H1 (cell line): ENCODE results near the gene SEMA7A. TPM values are rescaled to one million over a fixed set of nuclear protein-coding genes. Genes with fewer than 3 reads are reported as not detected.

Experiments used
- CTCF ChIA-PET: fragments of 300-600 bp; sonication (Branson Sonifier 250); formaldehyde crosslinking; loops from one replicate; lab custom pipeline; 2021; ENCODE audit not compliant: partially characterized antibody; lab: Charles Lee
- POLR2A ChIA-PET: fragments of 300-600 bp; sonication (Branson Sonifier 250); formaldehyde crosslinking; loops from one replicate; lab custom pipeline; 2021; ENCODE audit warnings: inconsistent platforms; ENCODE audit not compliant: partially characterized antibody; lab: Charles Lee
- DNase-seq, 2 experiments: peaks; one replicate each; pipeline versions ENCODE4 v3.0.0 to v3.0.0-alpha.2; 2010 to 2022; ENCODE audit warnings: low spot score in 2 of 2, low read depth in 1 of 2, mixed read lengths in 1 of 2
- FAIRE-seq: peaks from 2 replicates; lab custom pipeline; 2011; peaks lifted over from hg19 to GRCh38; lab: Jason Lieb, UNC
- H2AFZ ChIP-seq: 2 replicates; pipeline ENCODE4 v1.8.1; 2012; ENCODE audit warnings: low read length, inconsistent platforms
- H2AK5ac ChIP-seq: 2 replicates; pipeline ENCODE4 v1.6.1; 2013; ENCODE audit warnings: low read depth, low read length
- H2BK120ac ChIP-seq: replicated peaks from 2 replicates; pipeline ENCODE3; 2013; ENCODE audit warnings: low read depth, low read length, inconsistent platforms
- H2BK12ac ChIP-seq: 2 replicates; pipeline ENCODE4 v1.6.1; 2013; ENCODE audit warnings: low read depth, low read length
- H2BK15ac ChIP-seq: 2 replicates; pipeline ENCODE4 v1.6.1; 2013; ENCODE audit warnings: low read length
- H2BK20ac ChIP-seq: 2 replicates; pipeline ENCODE4 v1.6.1; 2013; ENCODE audit warnings: low read length
- H2BK5ac ChIP-seq: 2 replicates; pipeline ENCODE4 v1.6.1; 2013; ENCODE audit warnings: low read depth, low read length
- H3K14ac ChIP-seq: 2 replicates; pipeline ENCODE4 v1.6.1; 2013; ENCODE audit warnings: inconsistent platforms; ENCODE audit not compliant: insufficient read length
- H3K18ac ChIP-seq: 2 replicates; pipeline ENCODE4 v1.6.1; 2013; ENCODE audit warnings: low read length; ENCODE audit errors: extremely low read depth
- H3K23ac ChIP-seq: 2 replicates; pipeline ENCODE4 v1.6.1; 2013; ENCODE audit warnings: inconsistent platforms; ENCODE audit not compliant: insufficient read length
- H3K23me2 ChIP-seq: 2 replicates; pipeline ENCODE4 v1.6.1; 2013; ENCODE audit warnings: low read depth, low read length
- H3K27ac ChIP-seq: 2 replicates; pipeline ENCODE4 v1.6.1; 2011; ENCODE audit warnings: low read depth, low read length, inconsistent platforms
- H3K27me3 ChIP-seq, 4 experiments: replicated peaks in 1 of 4; 1 replicate in 1 of 4; 2 replicates in 3 of 4; pipeline versions ENCODE4 v1.6.1 to v1.8.1; 2011 to 2013; ENCODE audit warnings: low read length in 3 of 4, mild to moderate bottlenecking in 3 of 4, inconsistent platforms in 2 of 4, mixed read lengths in 2 of 4, moderate library complexity in 1 of 4; ENCODE audit not compliant: control insufficient read depth in 3 of 4, insufficient read depth in 3 of 4; ENCODE audit errors: extremely low read depth in 1 of 4
- H3K36me3 ChIP-seq, 4 experiments: 2 replicates each; pipeline versions ENCODE4 v1.6.1 to v1.8.1; 2011 to 2013; ENCODE audit warnings: mild to moderate bottlenecking in 4 of 4, low read length in 3 of 4, moderate library complexity in 2 of 4, control low read depth in 1 of 4, inconsistent platforms in 1 of 4; ENCODE audit not compliant: insufficient read depth in 4 of 4, control insufficient read depth in 2 of 4
- H3K4ac ChIP-seq: replicated peaks from 2 replicates; pipeline ENCODE3; 2013; ENCODE audit warnings: low read length, low read depth, mixed read lengths, inconsistent platforms; ENCODE audit not compliant: insufficient read length
- H3K4me1 ChIP-seq, 4 experiments: replicated peaks in 1 of 4; 1 replicate in 1 of 4; 2 replicates in 3 of 4; pipeline versions ENCODE4 v1.6.1 to v1.8.1; 2011 to 2013; ENCODE audit warnings: low read length in 3 of 4, inconsistent platforms in 2 of 4, mixed read lengths in 1 of 4; ENCODE audit not compliant: insufficient read depth in 4 of 4, control insufficient read depth in 3 of 4
- H3K4me2 ChIP-seq, 2 experiments: 2 replicates each; pipeline versions ENCODE4 v1.6.1 to v1.8.1; 2011 to 2013; ENCODE audit warnings: low read depth in 2 of 2, low read length in 2 of 2, control low read depth in 1 of 2, inconsistent platforms in 1 of 2, mild to moderate bottlenecking in 1 of 2; ENCODE audit not compliant: insufficient read depth in 1 of 2
- H3K4me3 ChIP-seq, 4 experiments: fragments of 200-600, 300-600 bp in 1 of 4; sonication (generic), shearing (Covaris generic), sonication (Bioruptor Twin) in 1 of 4; 2 replicates each; pipeline versions ENCODE4 v1.5.1 to v1.8.1; 2011 to 2016; ENCODE audit warnings: low read length in 4 of 4, low read depth in 3 of 4, control low read depth in 2 of 4, inconsistent platforms in 2 of 4, mild to moderate bottlenecking in 2 of 4, mixed read lengths in 1 of 4, moderate library complexity in 1 of 4; ENCODE audit not compliant: insufficient read depth in 2 of 4; ENCODE audit errors: extremely low read depth in 1 of 4
- H3K56ac ChIP-seq: replicated peaks from 2 replicates; pipeline ENCODE3; 2013; ENCODE audit warnings: low read depth, mild to moderate bottlenecking, mixed read lengths, low read length, inconsistent platforms; ENCODE audit not compliant: insufficient read length
- H3K79me1 ChIP-seq: 2 replicates; pipeline ENCODE4 v1.6.1; 2013; ENCODE audit warnings: low read depth, low read length, control low read depth
- H3K79me2 ChIP-seq, 2 experiments: 2 replicates each; pipeline versions ENCODE4 v1.6.1 to v1.8.1; 2012 to 2013; ENCODE audit warnings: low read length in 2 of 2, mild to moderate bottlenecking in 2 of 2, inconsistent platforms in 1 of 2; ENCODE audit not compliant: insufficient read depth in 2 of 2, control insufficient read depth in 1 of 2
- H3K9ac ChIP-seq, 4 experiments: replicated peaks in 1 of 4; 1 replicate in 1 of 4; 2 replicates in 3 of 4; pipeline versions ENCODE4 v1.6.1 to v1.8.1; 2011 to 2013; ENCODE audit warnings: low read depth in 3 of 4, low read length in 3 of 4, control low read depth in 2 of 4, mild to moderate bottlenecking in 2 of 4, moderate library complexity in 2 of 4, inconsistent platforms in 1 of 4; ENCODE audit errors: extremely low read depth in 1 of 4
- H3K9me3 ChIP-seq, 2 experiments: 2 replicates each; pipeline versions ENCODE4 v1.6.1 to v1.8.1; 2012 to 2013; ENCODE audit warnings: mild to moderate bottlenecking in 2 of 2, moderate library complexity in 2 of 2, control low read depth in 1 of 2, inconsistent platforms in 1 of 2, low read depth in 1 of 2, low read length in 1 of 2, mixed read lengths in 1 of 2; ENCODE audit not compliant: insufficient read depth in 2 of 2
- H4K20me1 ChIP-seq, 2 experiments: replicated peaks in 1 of 2; 2 replicates each; pipeline versions ENCODE3 to v1.8.1; 2011 to 2013; ENCODE audit warnings: inconsistent platforms in 2 of 2, low read length in 2 of 2, mild to moderate bottlenecking in 1 of 2; ENCODE audit not compliant: insufficient read depth in 2 of 2, control insufficient read depth in 1 of 2
- H4K5ac ChIP-seq: 2 replicates; pipeline ENCODE4 v1.6.1; 2013; ENCODE audit warnings: low read length, low read depth, mixed read lengths, inconsistent platforms; ENCODE audit not compliant: insufficient read length
- H4K8ac ChIP-seq: 2 replicates; pipeline ENCODE4 v1.8.0; 2013; ENCODE audit warnings: mild to moderate bottlenecking, moderate library complexity, low read length, inconsistent platforms; ENCODE audit not compliant: insufficient read depth; ENCODE audit errors: extremely low read depth
- H4K91ac ChIP-seq: replicated peaks from 2 replicates; pipeline ENCODE3; 2013; ENCODE audit warnings: low read length, mixed read lengths, inconsistent platforms; ENCODE audit not compliant: insufficient read length
- BCL11A ChIP-seq, 2 experiments: IDR thresholded peaks; one replicate each; pipeline ENCODE4 v1.6.1; 2011; ENCODE audit warnings: low read depth in 2 of 2, low read length in 2 of 2, mild to moderate bottlenecking in 2 of 2
- CREB1 ChIP-seq: IDR thresholded peaks from 2 replicates; pipeline ENCODE4 v1.6.1; 2012; ENCODE audit warnings: inconsistent platforms
- EZH2 ChIP-seq: fragments of 200-600 bp; sonication (generic); IDR thresholded peaks from 2 replicates; pipeline ENCODE4 v1.7.1; 2012; ENCODE audit warnings: low read depth, mild to moderate bottlenecking, moderate library complexity, low read length, inconsistent platforms; ENCODE audit not compliant: severe bottlenecking
- KDM5A ChIP-seq: fragments of 200-600 bp; IDR thresholded peaks from 2 replicates; pipeline ENCODE4 v1.7.1; 2012; ENCODE audit warnings: mild to moderate bottlenecking, low read length, inconsistent platforms, mixed read lengths
- RAD21 ChIP-seq, 2 experiments: IDR thresholded peaks in 1 of 2; conservative IDR thresholded peaks in 1 of 2; 2 replicates each; pipeline ENCODE4 v1.6.1; 2011; ENCODE audit warnings: low read depth in 2 of 2, low read length in 2 of 2, improper control_type of control experiment in 1 of 2, inconsistent platforms in 1 of 2, mild to moderate bottlenecking in 1 of 2, moderate library complexity in 1 of 2
- TAF1 ChIP-seq: IDR thresholded peaks from 2 replicates; pipeline ENCODE4 v1.6.1; 2011; ENCODE audit warnings: mild to moderate bottlenecking, low read depth, low read length
- TEAD4 ChIP-seq: IDR thresholded peaks from 2 replicates; pipeline ENCODE4 v1.6.1; 2012; ENCODE audit warnings: low read depth, low read length, inconsistent platforms, mixed read lengths
- WGBS, 2 experiments: shearing (Covaris generic) in 1 of 2; methylation state at CpG; one replicate each; pipeline versions ENCODE4 v1.1.6 to v1.1.7; 2013 to 2015; ENCODE audit warnings: low lambda C conversion rate in 2 of 2, mixed read lengths in 2 of 2, inconsistent platforms in 1 of 2, low coverage in 1 of 2, missing lambda C conversion rate in 1 of 2; ENCODE audit not compliant: insufficient replicate concordance in 2 of 2, insufficient coverage in 1 of 2, insufficient read length in 1 of 2; ENCODE audit errors: extremely low coverage in 1 of 2, missing lambda C conversion rate in 1 of 2; 5-methylcytosine and 5-hydroxymethylcytosine counted together
- polyA plus RNA-seq, 7 experiments: library from polyadenylated mRNA; depleted of rRNA in 3 of 7; stranded (reverse) in 5 of 7; unstranded in 2 of 7; fragments of >200 nt in 5 of 7; fragments of 200-250 nt in 2 of 7; gene quantifications; 1 replicate in 5 of 7; 2 replicates in 1 of 7; 4 replicates in 1 of 7; pipeline versions ENCODE4 v1.2.1 to v1.2.3, GENCODE V29; 2011 to 2013; ENCODE audit warnings: missing spikeins in 2 of 7, mixed read lengths in 2 of 7
- total RNA-seq: library from RNA; stranded (reverse); fragmentation: NEBNext Ultra II Directional; extraction: Animal tissue kit (Norgen Biotek cat#: 25700); gene quantifications from 2 replicates; pipeline ENCODE4 v1.2.1, GENCODE V29; 2021

Gene SEMA7A
- total and polyA plus RNA-seq, 2 of the 8 experiments (the other 6 are each of a cell fraction or from before 2014, with no cell fraction given): 10.7 to 15.0 TPM

DNA sequence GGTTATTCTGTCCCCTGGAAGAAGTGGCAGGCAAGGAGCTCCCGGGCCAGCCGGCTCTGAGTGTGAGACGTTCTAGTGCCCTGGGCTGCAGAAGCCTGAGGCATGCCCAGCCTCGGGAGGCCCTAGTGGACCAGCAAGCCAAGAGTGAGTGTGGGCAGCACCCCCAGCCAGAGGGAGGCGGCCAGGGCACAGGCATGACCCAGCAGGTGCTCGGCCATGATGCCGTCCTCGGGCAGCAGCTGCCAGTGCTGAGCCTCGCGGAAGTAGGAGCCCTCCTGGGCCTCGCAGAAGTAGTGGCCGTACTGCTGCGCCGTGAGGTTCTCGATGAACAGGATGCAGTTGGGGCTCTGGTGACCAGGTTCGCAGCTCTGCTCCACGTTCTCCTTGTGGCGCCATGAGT lies 23.3 kb downstream of the SEMA7A start:
- ChIA-PET CTCF (interaction anchor here (1.1 to 5.5 kb wide), 11 partner anchors 9 to 79 kb away, joined by 3 to 30 read pairs (median 10); no protein-coding TSS in a partner anchor), POLR2A (interaction anchor here (1.4 to 2.4 kb wide), 3 partner anchors 10 to 50 kb away, joined by 3 to 5 read pairs (median 5); partner anchors contain the start of gene UBL7)
- Histone ChIP-seq H3K9me3 (no peaks in the 10 kb centered on the region), H4K5ac (no peak overlapping the region), H2BK15ac (no peak overlapping the region), H3K56ac (no peak overlapping the region), H3K27me3 (no peaks in the 10 kb centered on the region; a peak in 1 of 7 replicates), H4K91ac (no peak overlapping the region), H2BK12ac (no peak overlapping the region), H3K4me2 (no peak overlapping the region), H3K23me2 (no peaks in the 10 kb centered on the region), H4K8ac (no peak overlapping the region), H3K4me3 (no peak overlapping the region), H3K18ac (no peak overlapping the region), H2AK5ac (no peak overlapping the region), H3K36me3 (peaks cover 0 to 6% (median 3%) of the 10 kb centered on the region in 4 experiments; a peak in 5 of 8 replicates), H3K4me1 (peaks cover 0 to 10% (median 3%) of the 10 kb centered on the region in 4 experiments; a peak in 5 of 7 replicates), H3K9ac (no peak overlapping the region), H2AFZ (no peak overlapping the region), H2BK20ac (no peak overlapping the region), H3K4ac (no peak overlapping the region), H2BK120ac (no peak overlapping the region), H4K20me1 (peaks cover 0 to 3% of the 10 kb centered on the region in 2 experiments), H2BK5ac (no peak overlapping the region), H3K23ac (no peak overlapping the region), H3K14ac (no peak overlapping the region), H3K27ac (no peak overlapping the region), H3K79me1 (no peaks in the 10 kb centered on the region), H3K79me2 (no peaks in the 10 kb centered on the region)
- FAIRE-seq: no peak
- no peak for DNase-seq
- WGBS, 2 experiments: 96% methylated on average over 18 of the region's 18 CpGs; no CpG with 5 or more reads in 1 of the 2 experiments
- no peak for TF ChIP-seq TEAD4
- TF ChIP-seq TAF1: no peak
- no peak for TF ChIP-seq EZH2
- TF ChIP-seq KDM5A: no peak
- no peak for TF ChIP-seq RAD21 (IDR thresholded peaks at IDR 0.05 in 1 of 2, conservative IDR thresholded peaks at IDR 0.05 in 1 of 2; ENCODE audit: low read depth in 2 of 2, low read length in 2 of 2)
- no peak for TF ChIP-seq BCL11A (IDR thresholded peaks at IDR 0.05; ENCODE audit: low read depth in 2 of 2, low read length in 2 of 2)
- no peak for TF ChIP-seq CREB1
